Trophoblast cell (in vitro differentiated cells and primary cell): ENCODE data around the gene GPRC5A.

ENCODE experiments used
- DNase-seq, 2 donors: peaks; one replicate each; pipeline ENCODE4 v3.0.0-alpha.2; 2016
- H2AFZ ChIP-seq: 2 replicates; pipeline ENCODE4 v1.6.1; 2013; ENCODE audit warnings: low read length, moderate library complexity, mild to moderate bottlenecking; ENCODE audit not compliant: insufficient read depth, poor library complexity
- H2AK5ac ChIP-seq: 2 replicates; pipeline ENCODE4 v1.6.1; 2013; ENCODE audit warnings: mild to moderate bottlenecking, low read length
- H2BK120ac ChIP-seq: 2 replicates; pipeline ENCODE4 v1.6.1; 2013; ENCODE audit warnings: low read length, mild to moderate bottlenecking, moderate library complexity; ENCODE audit not compliant: insufficient read depth, poor library complexity
- H2BK12ac ChIP-seq: 2 replicates; pipeline ENCODE4 v1.6.1; 2013; ENCODE audit warnings: mild to moderate bottlenecking, low read length, moderate library complexity
- H2BK5ac ChIP-seq: 2 replicates; pipeline ENCODE4 v1.6.1; 2013; ENCODE audit warnings: low read length, low read depth, moderate library complexity, mild to moderate bottlenecking; ENCODE audit not compliant: poor library complexity
- H3K14ac ChIP-seq: 2 replicates; pipeline ENCODE4 v1.6.1; 2013; ENCODE audit warnings: mild to moderate bottlenecking, low read length
- H3K18ac ChIP-seq: 2 replicates; pipeline ENCODE4 v1.6.1; 2013; ENCODE audit warnings: mild to moderate bottlenecking, low read length
- H3K23ac ChIP-seq: 2 replicates; pipeline ENCODE4 v1.6.1; 2013; ENCODE audit warnings: low read length
- H3K27ac ChIP-seq: 2 replicates; pipeline ENCODE4 v1.5.1; 2013; ENCODE audit warnings: low read depth, mild to moderate bottlenecking, inconsistent platforms, low read length, moderate library complexity
- H3K27me3 ChIP-seq: 2 replicates; pipeline ENCODE4 v1.6.1; 2013; ENCODE audit warnings: inconsistent platforms, mild to moderate bottlenecking, low read length, moderate library complexity; ENCODE audit not compliant: insufficient read depth
- H3K36me3 ChIP-seq, 2 experiments: 1 replicate in 1 of 2; 2 replicates in 1 of 2; pipeline ENCODE4 v1.6.1; 2013; ENCODE audit warnings: low read length in 2 of 2, mild to moderate bottlenecking in 2 of 2, moderate library complexity in 1 of 2; ENCODE audit not compliant: insufficient read depth in 2 of 2, control insufficient read depth in 1 of 2
- H3K4ac ChIP-seq: 2 replicates; pipeline ENCODE4 v1.6.1; 2013; ENCODE audit warnings: low read depth, mild to moderate bottlenecking, low read length, moderate library complexity
- H3K4me1 ChIP-seq, 2 experiments: 1 replicate in 1 of 2; 2 replicates in 1 of 2; pipeline ENCODE4 v1.6.1; 2013; ENCODE audit warnings: low read length in 2 of 2, mild to moderate bottlenecking in 2 of 2, moderate library complexity in 1 of 2; ENCODE audit not compliant: insufficient read depth in 2 of 2, control insufficient read depth in 1 of 2
- H3K4me2 ChIP-seq: 2 replicates; pipeline ENCODE4 v1.6.1; 2013; ENCODE audit warnings: inconsistent platforms, mild to moderate bottlenecking, low read length, moderate library complexity
- H3K4me3 ChIP-seq: 2 replicates; pipeline ENCODE4 v1.5.1; 2013; ENCODE audit warnings: mild to moderate bottlenecking, low read depth, low read length, inconsistent platforms
- H3K79me1 ChIP-seq: one replicate; pipeline ENCODE4 v1.6.1; 2013; ENCODE audit warnings: low read length
- H3K79me2 ChIP-seq: 2 replicates; pipeline ENCODE4 v1.6.1; 2013; ENCODE audit warnings: low read length, mild to moderate bottlenecking; ENCODE audit not compliant: control insufficient read depth, insufficient read depth, poor library complexity
- H3K9ac ChIP-seq: 2 replicates; pipeline ENCODE4 v1.6.1; 2013; ENCODE audit warnings: mild to moderate bottlenecking, low read length
- H3K9me3 ChIP-seq: 2 replicates; pipeline ENCODE4 v1.6.1; 2013; ENCODE audit warnings: low read depth, mild to moderate bottlenecking, control low read depth, inconsistent platforms, low read length; ENCODE audit not compliant: insufficient read depth
- H4K12ac ChIP-seq: 2 replicates; pipeline ENCODE4 v1.6.1; 2013; ENCODE audit warnings: low read depth, mild to moderate bottlenecking, low read length, moderate library complexity
- H4K8ac ChIP-seq: 2 replicates; pipeline ENCODE4 v1.6.1; 2013; ENCODE audit warnings: low read depth, mild to moderate bottlenecking, low read length, moderate library complexity
- H4K91ac ChIP-seq: one replicate; pipeline ENCODE4 v1.6.1; 2013; ENCODE audit warnings: low read depth, mild to moderate bottlenecking, low read length, moderate library complexity
- WGBS: extraction: QIAGEN DNeasy Blood & Tissue Kit; methylation state at CpG from one replicate; pipeline ENCODE4 v1.1.7; 2013; ENCODE audit warnings: missing lambda C conversion rate; ENCODE audit not compliant: insufficient read length, insufficient coverage; ENCODE audit errors: extremely low coverage; 5-methylcytosine and 5-hydroxymethylcytosine counted together

Gene GPRC5A

DNA sequence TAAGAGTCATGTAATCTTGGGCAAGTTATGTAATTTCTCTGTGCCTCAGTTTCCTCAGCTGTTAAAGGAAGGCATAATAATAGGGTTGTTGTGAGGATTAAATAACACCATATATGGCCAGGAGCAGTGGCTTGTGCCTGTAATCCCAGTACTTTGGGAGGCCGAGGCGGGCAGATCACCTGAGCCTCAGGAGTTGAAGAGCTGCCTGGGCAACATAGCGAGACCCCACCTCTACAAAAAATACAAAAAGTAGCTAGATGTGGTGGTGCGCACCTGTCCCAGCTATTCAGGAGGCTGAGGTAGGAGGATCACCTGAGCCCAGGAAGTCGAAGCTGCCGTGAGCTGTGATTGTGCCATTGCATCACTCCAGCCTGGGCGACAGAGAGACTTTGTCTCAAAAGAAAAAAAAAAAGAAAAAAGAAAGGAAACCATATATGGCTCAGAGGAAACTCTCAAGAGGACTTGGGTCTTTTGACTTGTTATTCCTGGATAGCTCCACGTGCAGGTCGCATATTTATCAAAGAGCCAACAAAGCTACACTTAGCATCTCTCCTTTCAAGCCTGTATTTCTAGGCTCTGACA lies 6.9 kb downstream of the GPRC5A start:
- no peak overlapping the region for H3K9ac ChIP-seq
- H2BK12ac ChIP-seq, result no peak overlapping the region
- peaks cover 0 to 7% of the 10 kb centered on the region in 2 experiments for H3K4me1 ChIP-seq
- no peak overlapping the region for H3K18ac ChIP-seq
- no peak overlapping the region for H4K12ac ChIP-seq
- no peak overlapping the region for H3K4me2 ChIP-seq
- peaks cover 2% of the 10 kb centered on the region for H3K79me2 ChIP-seq
- no peak overlapping the region for H2BK120ac ChIP-seq
- no peak overlapping the region for H4K8ac ChIP-seq
- no peak overlapping the region for H2AFZ ChIP-seq
- peak overlapping the region; percentile 9 for H3K4ac ChIP-seq
- no peak overlapping the region for H3K14ac ChIP-seq
- H2AK5ac ChIP-seq, result no peak overlapping the region
- no peaks in the 10 kb centered on the region for H3K79me1 ChIP-seq
- WGBS, result no CpG with 5 or more reads among the region's 9 CpGs
- no peak overlapping the region for H2BK5ac ChIP-seq
- no peak overlapping the region for H3K4me3 ChIP-seq
- H3K27me3 ChIP-seq, result no peaks in the 10 kb centered on the region
- DNase-seq, result no peak
- no peak overlapping the region for H3K23ac ChIP-seq
- H4K91ac ChIP-seq, result no peak overlapping the region
- H3K9me3 ChIP-seq, result no peaks in the 10 kb centered on the region
- H3K36me3 ChIP-seq, result peaks cover 0 to 3% of the 10 kb centered on the region in 2 experiments
- H3K27ac ChIP-seq, result no peak overlapping the region

- Histone ChIP-seq H3K4ac (peak overlapping the region; percentile 30), H2AFZ (no peak overlapping the region), H3K4me2 (no peak overlapping the region), H3K23ac (no peak overlapping the region), H2AK5ac (no peak overlapping the region), H3K79me1 (no peaks in the 10 kb centered on the region), H4K12ac (no peak overlapping the region), H2BK120ac (no peak overlapping the region), H3K9ac (no peak overlapping the region), H4K91ac (no peak overlapping the region), H3K14ac (no peak overlapping the region), H3K4me3 (no peak overlapping the region), H3K18ac (no peak overlapping the region), H3K4me1 (peaks cover 0 to 9% of the 10 kb centered on the region in 2 experiments), H3K36me3 (peaks cover 0 to 3% of the 10 kb centered on the region in 2 experiments), H2BK12ac (no peak overlapping the region), H3K27me3 (no peaks in the 10 kb centered on the region), H3K9me3 (no peaks in the 10 kb centered on the region), H3K79me2 (peaks cover 2% of the 10 kb centered on the region), H3K27ac (no peak overlapping the region), H2BK5ac (no peak overlapping the region), H4K8ac (no peak overlapping the region)
- WGBS, result no CpG with 5 or more reads among the region's 8 CpGs
- DNase-seq, result no peak
Observed at GRCh38 chr12:12898911-12899511, 7.6 kb downstream of the GPRC5A start.

GRCh38 chr12:12899530-12900380 lies 8.4 kb downstream of the GPRC5A start:
- H2BK12ac ChIP-seq, result no peak overlapping the region
- no CpG with 5 or more reads among the region's 10 CpGs for WGBS
- no peaks in the 10 kb centered on the region for H3K27me3 ChIP-seq
- no peak overlapping the region for H3K4me2 ChIP-seq
- no peak overlapping the region for H3K14ac ChIP-seq
- no peak overlapping the region for H3K23ac ChIP-seq
- no peak overlapping the region for H2BK5ac ChIP-seq
- peak overlapping the region; percentile 37 for H3K4ac ChIP-seq
- no peak overlapping the region for H2AFZ ChIP-seq
- H3K18ac ChIP-seq, result no peak overlapping the region
- no peak overlapping the region for H2BK120ac ChIP-seq
- no peaks in the 10 kb centered on the region for H3K9me3 ChIP-seq
- no peak overlapping the region for H3K27ac ChIP-seq
- no peaks in the 10 kb centered on the region for H3K79me1 ChIP-seq
- no peak overlapping the region for H2AK5ac ChIP-seq
- peaks cover 0 to 9% of the 10 kb centered on the region in 2 experiments for H3K4me1 ChIP-seq
- H3K4me3 ChIP-seq, result no peak overlapping the region
- DNase-seq, result peak in 1 of 2 donors; percentile 64
- H4K12ac ChIP-seq, result no peak overlapping the region
- peaks cover 2% of the 10 kb centered on the region for H3K79me2 ChIP-seq
- no peak overlapping the region for H4K91ac ChIP-seq
- peaks cover 0 to 3% of the 10 kb centered on the region in 2 experiments for H3K36me3 ChIP-seq
- no peak overlapping the region for H4K8ac ChIP-seq
- no peak overlapping the region for H3K9ac ChIP-seq

DNA sequence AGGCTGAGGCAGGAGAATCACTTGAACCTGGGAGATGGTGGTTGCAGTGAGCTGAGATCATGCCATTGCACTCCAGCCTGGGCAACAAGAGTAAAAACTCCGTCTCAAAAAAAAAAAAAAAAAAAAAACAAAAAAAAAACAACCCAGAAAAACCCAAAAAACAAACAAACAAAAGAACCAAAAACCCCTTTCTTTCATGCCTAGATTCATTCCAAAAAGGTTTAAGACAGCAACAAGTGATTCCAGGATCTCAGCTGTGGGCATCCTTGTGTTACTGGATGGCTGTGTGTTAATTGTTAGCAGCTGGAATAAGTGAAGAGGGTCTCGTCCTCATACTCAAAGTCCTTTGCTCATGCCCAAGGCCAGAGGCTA lies 9.4 kb downstream of the GPRC5A start:
- Histone ChIP-seq H2AK5ac (no peak overlapping the region), H3K27ac (no peak overlapping the region), H4K12ac (no peak overlapping the region), H4K8ac (no peak overlapping the region), H3K18ac (no peak overlapping the region), H3K14ac (no peak overlapping the region), H3K79me1 (no peaks in the 10 kb centered on the region), H3K4me3 (no peak overlapping the region), H3K23ac (no peak overlapping the region), H2BK120ac (no peak overlapping the region), H3K27me3 (no peaks in the 10 kb centered on the region), H3K79me2 (peaks cover 2% of the 10 kb centered on the region), H2AFZ (no peak overlapping the region), H4K91ac (no peak overlapping the region), H3K4me1 (peaks cover 0 to 9% of the 10 kb centered on the region in 2 experiments), H3K4me2 (no peak overlapping the region), H3K4ac (no peak overlapping the region), H2BK5ac (no peak overlapping the region), H3K36me3 (peaks cover 0 to 3% of the 10 kb centered on the region in 2 experiments), H3K9ac (no peak overlapping the region), H3K9me3 (no peaks in the 10 kb centered on the region), H2BK12ac (no peak overlapping the region)
- DNase-seq, result no peak
- no CpG with 5 or more reads among the region's 2 CpGs for WGBS
